Endometrium (tissue), 2 donors: Measurements from ENCODE around the gene SDCCAG8.

Source experiments
- FAIRE-seq: peaks from 2 replicates; lab custom pipeline; 2012; peaks lifted over from hg19 to GRCh38; lab: Jason Lieb, UNC
- donor health status: control.
- donor health status: control.

SDCCAG8 gene

GRCh38 chr1:243286409-243287122 lies 30.7 kb downstream of the SDCCAG8 start:
- no peak for FAIRE-seq

DNA sequence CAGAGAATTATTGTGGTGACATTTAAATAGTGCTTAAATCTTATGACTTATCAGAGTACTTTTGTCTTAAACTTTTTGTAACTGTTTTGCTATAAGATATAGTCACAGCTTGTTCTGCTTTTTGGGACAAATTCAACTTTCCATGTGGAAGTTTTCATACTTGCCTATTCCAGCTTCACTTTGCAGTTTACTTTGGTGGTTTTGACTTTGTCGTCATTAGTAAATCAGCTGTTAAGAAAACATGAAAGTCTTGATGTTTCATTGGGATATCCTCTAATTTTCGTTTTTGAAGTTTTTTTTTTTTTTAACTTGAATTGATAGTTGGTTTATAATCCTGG lies 31.3 kb downstream of the SDCCAG8 start:
- FAIRE-seq = no peak

GRCh38 chr1:243287652-243288051 lies 31.8 kb downstream of the SDCCAG8 start:
- no peak for FAIRE-seq

GRCh38 chr1:243288062-243288461 lies 32.2 kb downstream of the SDCCAG8 start:
- FAIRE-seq = no peak

DNA sequence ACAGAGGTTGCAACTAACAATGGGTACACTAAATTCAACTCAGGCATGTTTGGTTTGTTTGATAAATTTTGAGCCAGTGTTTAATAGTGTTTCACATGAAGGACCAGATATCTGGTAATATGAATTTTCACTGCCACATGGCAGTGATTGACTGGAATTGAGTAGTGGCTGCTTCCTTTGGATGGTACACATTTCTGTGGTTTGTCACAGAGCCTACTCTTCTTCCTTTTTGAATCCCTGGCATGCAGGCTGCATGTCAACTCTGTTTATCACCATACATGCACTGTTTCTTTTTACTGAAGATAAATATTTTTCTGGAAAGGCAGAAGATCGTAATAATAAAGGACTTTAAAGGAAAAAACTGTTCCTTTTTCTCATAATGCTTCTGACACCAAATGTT lies 35.5 kb downstream of the SDCCAG8 start:
- FAIRE-seq = no peak

- FAIRE-seq = no peak
These were observed 36.3 kb downstream of the SDCCAG8 start for GRCh38 chr1:243292117-243292516.

DNA sequence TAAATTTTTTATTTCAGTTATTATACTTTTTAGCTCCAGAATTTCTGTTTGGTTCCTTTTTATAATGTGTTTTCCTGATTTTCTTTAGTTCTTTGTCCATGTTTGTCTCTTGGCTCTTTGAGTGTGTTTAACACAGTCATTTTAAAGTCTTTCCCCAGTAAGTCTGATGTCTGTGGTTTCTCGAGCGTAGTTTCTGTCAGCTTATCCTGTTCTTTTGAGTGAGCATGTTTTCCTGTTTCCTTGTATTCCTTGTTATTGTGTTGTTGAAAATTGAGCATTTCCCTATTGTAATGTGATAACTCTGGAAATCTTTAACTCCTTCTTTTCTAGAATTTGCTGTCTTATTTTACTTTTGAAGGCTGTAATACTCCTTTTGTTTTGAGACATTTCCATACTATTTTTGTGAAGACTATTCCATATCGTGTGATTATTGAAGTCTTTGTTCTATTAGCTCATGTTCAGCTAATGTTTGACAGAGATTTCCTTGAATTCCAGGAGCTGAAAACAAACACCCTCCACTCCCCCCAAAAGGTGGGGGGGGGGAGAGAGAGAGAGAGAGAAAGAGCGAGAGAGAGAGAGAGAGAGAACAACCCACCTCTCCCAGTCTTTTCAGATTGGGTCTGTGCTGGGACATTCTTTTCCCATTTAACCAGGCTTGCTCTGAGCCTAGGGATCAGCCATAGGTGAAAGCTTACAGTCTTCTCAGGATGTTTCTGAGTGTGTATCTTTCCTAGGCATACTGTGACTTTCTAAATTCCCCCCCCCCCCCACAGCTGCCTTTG lies 38.3 kb downstream of the SDCCAG8 start:
- no peak for FAIRE-seq

DNA sequence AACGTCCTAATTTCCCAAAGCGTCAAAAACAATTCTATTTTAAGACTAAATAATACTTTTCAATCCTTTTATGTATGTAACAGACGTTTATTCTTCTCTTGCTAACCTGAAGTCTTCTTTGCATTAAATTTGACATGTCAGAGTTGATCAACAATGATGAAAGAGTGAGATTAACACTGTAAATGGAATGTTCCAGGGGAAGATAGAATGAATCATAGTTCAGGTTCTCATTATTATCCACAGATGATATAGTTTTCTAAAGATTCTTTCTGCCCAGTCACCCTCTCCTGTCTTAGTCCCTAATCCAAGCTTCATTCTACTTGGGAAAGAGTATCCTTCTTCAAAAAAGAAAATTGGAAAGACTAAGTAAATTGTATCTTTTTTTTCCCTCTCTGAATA lies 38.9 kb downstream of the SDCCAG8 start:
- FAIRE-seq = no peak

- peak; percentile 15 for FAIRE-seq
These were observed 43.2 kb downstream of the SDCCAG8 start for GRCh38 chr1:243299069-243299468.

DNA sequence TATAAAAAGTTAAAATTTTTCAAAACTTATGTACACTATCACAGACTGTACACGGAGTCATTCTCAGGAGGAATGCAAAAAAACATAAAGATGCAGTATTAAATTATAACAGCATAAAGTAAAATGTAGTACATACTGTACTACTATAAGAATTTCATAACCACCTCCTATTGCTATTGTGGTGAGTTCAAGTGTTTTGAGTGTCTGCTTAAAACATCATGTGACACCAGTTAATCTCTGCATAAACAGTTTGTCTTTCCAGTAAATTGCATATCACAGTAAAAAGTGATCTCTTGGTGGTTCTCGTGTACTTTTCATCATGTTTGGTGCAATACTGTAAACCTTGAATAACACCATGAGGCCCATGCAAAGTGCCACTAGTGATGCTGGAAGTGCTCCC lies 45.2 kb downstream of the SDCCAG8 start:
- no peak for FAIRE-seq

DNA sequence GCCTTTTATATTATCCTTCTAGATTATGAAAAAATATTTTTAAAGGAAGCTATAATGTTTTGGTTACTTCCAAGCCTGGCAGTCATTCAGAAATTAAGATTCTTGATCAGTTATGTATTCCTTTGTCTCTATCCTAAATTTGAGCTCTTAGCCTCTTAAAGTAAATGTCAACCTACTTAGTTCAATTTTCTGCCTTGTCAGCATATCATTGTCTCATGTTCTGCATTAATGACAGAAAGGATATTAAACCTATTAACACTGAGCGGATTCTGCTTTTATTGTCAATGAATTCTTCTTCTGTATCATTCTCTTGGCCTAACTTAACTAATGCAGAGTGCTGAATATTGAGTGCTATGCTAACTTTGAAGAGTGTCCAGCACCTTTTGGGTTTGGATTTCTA lies 56.0 kb downstream of the SDCCAG8 start:
- FAIRE-seq = no peak

GRCh38 chr1:243312952-243313634 lies 57.3 kb downstream of the SDCCAG8 start:
- FAIRE-seq = no peak

GRCh38 chr1:243313635-243314536 lies 58.0 kb downstream of the SDCCAG8 start:
- FAIRE-seq = no peak

DNA sequence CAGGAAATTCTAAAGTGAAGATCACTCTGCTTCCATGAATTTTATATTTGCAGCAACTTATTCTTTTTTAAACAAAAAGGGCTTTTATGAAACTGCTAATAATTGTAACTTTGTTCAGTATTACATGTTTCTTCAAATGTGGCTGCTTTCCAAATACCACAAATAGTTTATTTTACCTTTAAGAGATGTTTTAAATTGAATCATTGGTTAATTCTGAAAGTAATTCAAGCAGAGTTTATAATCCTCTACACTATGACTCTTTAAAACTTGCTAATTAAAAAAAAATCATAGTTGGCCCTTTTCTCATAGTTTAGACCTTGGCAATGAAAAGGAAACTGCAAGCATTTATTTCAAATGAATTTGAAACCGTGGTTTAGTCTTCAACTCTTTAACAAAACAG lies 59.6 kb downstream of the SDCCAG8 start:
- FAIRE-seq = no peak

DNA sequence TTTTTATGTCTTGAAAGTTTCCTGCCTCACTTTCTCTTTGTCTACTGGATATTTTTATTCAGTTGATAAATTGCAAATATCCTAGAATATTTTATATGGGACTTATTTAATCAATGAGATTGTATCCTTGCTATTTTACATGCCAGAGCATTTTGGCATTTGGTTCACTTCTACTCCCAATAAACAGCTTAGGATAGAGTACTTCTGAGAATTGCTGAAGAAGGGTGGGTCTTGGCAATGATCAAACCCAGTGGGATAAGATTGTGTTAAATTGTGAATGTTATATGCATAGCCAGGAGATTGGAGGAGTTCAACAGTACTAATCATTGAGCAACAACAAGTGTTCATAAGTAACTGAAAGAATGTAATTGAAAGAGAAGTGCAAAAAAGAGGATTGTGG lies 60.1 kb downstream of the SDCCAG8 start:
- no peak for FAIRE-seq

GRCh38 chr1:243316366-243316989 lies 60.6 kb downstream of the SDCCAG8 start:
- FAIRE-seq = no peak

DNA sequence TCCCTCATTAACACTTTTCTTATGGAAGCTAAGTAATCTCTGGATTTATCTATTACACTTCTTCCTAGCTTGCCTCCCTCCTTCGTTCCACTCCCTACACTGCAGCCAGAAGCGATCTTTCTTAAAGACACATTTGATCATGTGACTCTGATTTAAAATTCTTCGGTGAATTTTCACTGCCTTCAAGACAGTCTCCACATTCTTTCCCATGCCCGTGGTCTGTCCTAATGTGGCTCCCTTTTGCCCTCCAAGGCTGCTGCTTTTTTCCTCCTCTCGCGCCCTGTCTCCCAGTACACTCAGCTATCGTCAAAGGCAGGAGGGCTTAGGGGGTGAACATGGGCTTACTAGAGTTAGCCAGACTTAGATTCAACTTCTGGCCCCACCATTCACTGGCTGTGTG lies 64.4 kb downstream of the SDCCAG8 start:
- FAIRE-seq = no peak

GRCh38 chr1:243322326-243322725 lies 66.5 kb downstream of the SDCCAG8 start:
- no peak for FAIRE-seq

DNA sequence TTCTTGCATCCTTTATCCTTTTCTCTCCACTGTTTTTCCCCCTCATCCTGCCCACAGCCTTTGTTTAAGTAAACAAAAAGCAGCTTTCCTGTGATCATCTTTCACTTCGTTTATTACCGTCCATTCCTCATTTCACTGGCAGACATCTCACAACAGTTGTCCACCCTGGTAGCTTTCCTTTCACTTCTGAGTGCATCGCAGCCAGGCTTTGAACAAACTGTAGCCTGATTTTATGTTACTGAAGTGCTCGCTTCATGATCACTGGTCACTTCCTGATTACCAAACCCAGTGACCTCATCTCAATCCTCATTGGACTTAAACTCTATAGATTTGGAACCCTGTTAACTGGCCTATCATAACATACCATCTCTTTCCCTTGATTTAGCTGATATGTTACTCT lies 67.7 kb downstream of the SDCCAG8 start:
- no peak for FAIRE-seq

DNA sequence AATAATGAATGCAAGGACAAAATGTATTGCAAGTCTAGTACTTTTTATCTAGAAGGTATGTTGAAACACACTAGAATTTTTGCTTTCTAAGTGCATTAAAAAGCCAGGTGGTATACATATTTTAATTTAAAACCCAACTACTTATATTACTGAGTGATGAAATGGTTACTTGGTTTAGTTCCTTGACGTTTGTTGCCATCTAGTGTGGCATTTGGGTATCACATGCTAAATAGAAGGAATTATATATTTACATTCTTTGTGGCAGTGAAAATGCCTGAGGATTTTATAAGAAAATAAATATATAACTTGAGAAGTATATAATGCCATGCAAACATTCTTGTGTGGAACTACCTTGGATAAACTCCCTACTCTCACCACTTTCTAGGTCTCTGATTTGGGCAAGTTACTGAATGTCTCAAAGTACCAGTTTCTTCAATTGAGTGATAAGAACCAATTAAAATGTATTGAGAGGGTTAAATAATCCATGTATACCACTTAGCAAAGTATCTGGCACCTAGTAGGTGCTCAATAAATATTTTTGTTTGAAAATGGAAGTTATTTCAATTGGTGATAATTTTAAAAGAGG lies 69.6 kb downstream of the SDCCAG8 start:
- peak; percentile 90 for FAIRE-seq

DNA sequence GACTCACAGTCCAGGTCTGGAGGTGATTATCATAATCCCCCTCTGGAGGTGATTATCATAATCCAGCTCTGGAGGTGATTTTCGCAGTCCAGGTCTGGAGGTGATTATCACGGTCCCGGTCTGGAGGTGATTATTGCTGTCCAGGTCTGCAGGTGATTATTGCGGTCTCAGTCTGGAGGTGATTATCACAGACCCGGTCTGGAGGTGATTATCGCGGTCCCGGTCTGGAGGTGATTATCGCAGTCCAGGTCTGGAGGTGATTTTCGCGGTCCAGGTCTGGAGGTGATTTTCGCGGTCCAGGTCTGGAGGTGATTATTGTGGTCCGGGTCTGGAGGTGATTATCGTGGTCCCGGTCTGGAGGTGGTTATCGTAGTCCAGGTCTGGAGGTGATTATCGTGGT lies 76.6 kb downstream of the SDCCAG8 start:
- no peak for FAIRE-seq
